Measurements from ENCODE around the gene PRCC.

The PRCC gene

GRCh38 chr1:156814571-156815260, 47.4 kb downstream of the PRCC start:
- Histone ChIP-seq H3K36me3 (ENCODE audit: control insufficient read depth, insufficient read depth, low read length) (no peaks in the 10 kb centered on the region), H3K9ac (ENCODE audit: low read depth, low read length) (peak overlapping the region; percentile 8), H3K9me3 (ENCODE audit: control insufficient read depth, insufficient read depth, low read length) (no peaks in the 10 kb centered on the region), H3K4me1 (ENCODE audit: control insufficient read depth, insufficient read depth, low read length) (peaks cover 7% of the 10 kb centered on the region), H3K4me3 (ENCODE audit: low read depth, low read length) (peak overlapping the region; percentile 62), H3K27me3 (ENCODE audit: control insufficient read depth, insufficient read depth, low read length) (peaks cover 55% of the 10 kb centered on the region)

GRCh38 chr1:156815307-156815826, 48.0 kb downstream of the PRCC start:
- H3K36me3 ChIP-seq (ENCODE audit: control insufficient read depth, insufficient read depth, low read length): no peaks in the 10 kb centered on the region
- peaks cover 55% of the 10 kb centered on the region for H3K27me3 ChIP-seq (ENCODE audit: control insufficient read depth, insufficient read depth, low read length)
- peaks cover 7% of the 10 kb centered on the region for H3K4me1 ChIP-seq (ENCODE audit: control insufficient read depth, insufficient read depth, low read length)
- H3K9me3 ChIP-seq (ENCODE audit: control insufficient read depth, insufficient read depth, low read length): no peaks in the 10 kb centered on the region
- H3K9ac ChIP-seq (ENCODE audit: low read depth, low read length): no peak overlapping the region
- no peak overlapping the region for H3K4me3 ChIP-seq (ENCODE audit: low read depth, low read length)

DNA sequence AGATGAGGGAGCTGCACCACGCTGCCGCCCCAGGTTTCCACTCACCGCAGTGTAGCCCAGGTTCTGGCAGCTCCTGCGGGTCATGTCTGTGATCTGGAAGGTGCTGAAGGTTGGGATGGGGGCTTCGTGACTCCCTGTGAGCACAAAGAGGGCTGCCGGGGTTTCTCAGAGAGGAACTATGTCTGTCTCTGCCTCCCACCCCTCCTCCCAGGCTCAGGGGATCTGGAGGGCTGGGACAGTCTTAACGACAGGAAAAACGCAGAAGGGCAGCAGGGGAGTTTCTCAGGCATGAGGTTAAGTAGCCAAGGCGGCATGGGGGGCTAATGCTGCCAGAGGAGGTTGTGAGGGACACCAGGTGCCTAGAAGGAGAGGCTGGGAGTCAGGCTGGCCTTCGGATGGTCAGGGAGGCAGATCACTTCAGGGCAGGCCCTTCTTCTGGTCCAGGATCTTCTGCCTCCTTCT, 48.7 kb downstream of the PRCC start:
- H3K4me1 ChIP-seq (ENCODE audit: control insufficient read depth, insufficient read depth, low read length): peaks cover 7% of the 10 kb centered on the region
- peaks cover 55% of the 10 kb centered on the region for H3K27me3 ChIP-seq (ENCODE audit: control insufficient read depth, insufficient read depth, low read length)
- H3K9ac ChIP-seq (ENCODE audit: low read depth, low read length): no peak overlapping the region
- H3K9me3 ChIP-seq (ENCODE audit: control insufficient read depth, insufficient read depth, low read length): no peaks in the 10 kb centered on the region
- no peak overlapping the region for H3K4me3 ChIP-seq (ENCODE audit: low read depth, low read length)
- H3K36me3 ChIP-seq (ENCODE audit: control insufficient read depth, insufficient read depth, low read length): no peaks in the 10 kb centered on the region

DNA sequence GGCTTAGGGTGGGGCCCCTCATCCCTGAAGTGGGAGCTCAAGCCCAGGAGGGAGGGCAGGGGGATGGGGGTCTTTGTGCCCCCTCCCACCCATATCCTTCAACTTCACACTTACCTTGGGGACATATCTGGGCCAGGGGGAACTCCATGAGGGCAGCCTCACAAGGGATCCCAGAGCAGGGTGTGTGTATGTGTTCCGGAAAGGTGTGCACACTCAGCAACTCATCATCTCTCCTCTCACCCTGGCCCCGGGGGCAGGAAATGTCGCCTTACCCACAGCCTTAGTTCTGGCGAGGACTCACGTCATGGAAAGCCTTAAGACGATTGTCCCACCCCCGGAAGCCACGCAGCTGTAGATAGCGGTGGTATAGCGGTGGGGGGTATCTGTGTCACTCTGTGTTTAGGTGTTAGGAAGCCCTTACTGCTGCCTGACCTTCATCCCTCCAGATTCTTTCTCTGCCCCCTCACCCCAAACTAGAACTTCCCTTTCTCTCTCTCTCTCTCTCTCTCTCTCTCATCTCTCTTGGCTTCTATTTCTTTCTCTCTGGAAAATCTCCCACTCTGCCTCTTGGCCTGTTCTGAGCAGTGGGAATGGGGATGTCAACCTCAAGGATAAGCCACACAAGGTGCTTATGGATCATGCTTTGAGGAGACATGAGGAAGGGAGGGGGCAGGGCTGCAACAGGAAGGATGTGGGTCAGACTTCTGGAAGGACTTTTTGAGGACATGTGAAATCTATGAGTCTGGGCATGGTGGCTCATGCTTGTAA, 49.4 kb downstream of the PRCC start, which contains the start of gene SH2D2A:
SH2D2A (minus strand) TSS at position 288 of the 768 bp plus-strand sequence; CDS start at position 148, 140 bp downstream.
- H3K36me3 ChIP-seq (ENCODE audit: control insufficient read depth, insufficient read depth, low read length): no peaks in the 10 kb centered on the region
- H3K9ac ChIP-seq (ENCODE audit: low read depth, low read length): no peak within 1 kb of the TSS
- no peak within 1 kb of the TSS for H3K4me3 ChIP-seq (ENCODE audit: low read depth, low read length)
- no peaks in the 10 kb centered on the region for H3K9me3 ChIP-seq (ENCODE audit: control insufficient read depth, insufficient read depth, low read length)
- H3K4me1 ChIP-seq (ENCODE audit: control insufficient read depth, insufficient read depth, low read length): peaks cover 7% of the 10 kb centered on the region
- H3K27me3 ChIP-seq (ENCODE audit: control insufficient read depth, insufficient read depth, low read length): peaks cover 52% of the 10 kb centered on the region

DNA sequence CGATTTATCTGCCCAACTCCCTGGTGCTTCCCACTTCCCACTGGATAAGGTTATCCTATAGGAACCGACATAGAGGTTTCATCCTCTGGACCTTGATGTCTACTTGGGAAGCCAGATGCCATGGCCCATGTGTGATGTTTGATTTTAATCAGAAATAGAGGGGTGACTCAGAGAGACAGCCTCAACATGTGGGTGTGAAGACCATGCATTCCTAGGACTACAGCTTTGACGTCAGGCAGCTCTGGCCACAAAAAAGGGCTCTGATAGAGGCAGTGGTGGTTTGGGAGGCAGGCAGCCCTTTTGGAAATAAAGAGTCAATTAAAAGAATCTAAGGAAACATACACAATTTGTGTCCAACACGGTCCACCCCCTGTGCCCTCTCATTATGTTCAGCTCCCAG, 54.5 kb downstream of the PRCC start:
- H3K9me3 ChIP-seq (ENCODE audit: control insufficient read depth, insufficient read depth, low read length): no peaks in the 10 kb centered on the region
- H3K27me3 ChIP-seq (ENCODE audit: control insufficient read depth, insufficient read depth, low read length): peaks cover 11% of the 10 kb centered on the region
- H3K4me1 ChIP-seq (ENCODE audit: control insufficient read depth, insufficient read depth, low read length): no peaks in the 10 kb centered on the region
- no peaks in the 10 kb centered on the region for H3K36me3 ChIP-seq (ENCODE audit: control insufficient read depth, insufficient read depth, low read length)
- H3K4me3 ChIP-seq (ENCODE audit: low read depth, low read length): no peak overlapping the region
- H3K9ac ChIP-seq (ENCODE audit: low read depth, low read length): no peak overlapping the region

DNA sequence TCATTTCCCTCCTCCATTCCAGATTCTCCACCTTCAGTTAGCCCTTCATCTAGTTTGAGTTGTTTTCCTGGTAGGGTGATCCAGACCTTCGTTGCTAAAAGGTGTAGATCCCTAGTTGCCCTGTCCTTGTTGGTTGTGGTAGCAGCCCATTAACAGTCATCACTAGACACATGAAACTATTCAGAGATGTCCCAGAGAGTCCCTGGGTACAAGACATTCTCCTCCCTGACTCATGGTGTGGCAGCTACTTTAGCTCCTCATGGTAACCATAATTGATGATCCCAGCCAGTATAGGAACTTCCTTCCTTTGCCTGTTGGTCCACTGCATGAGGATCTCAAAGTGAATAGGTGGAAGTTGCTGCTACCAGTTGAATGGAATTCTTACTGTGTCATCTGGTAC, 55.3 kb downstream of the PRCC start:
- Histone ChIP-seq H3K36me3 (ENCODE audit: control insufficient read depth, insufficient read depth, low read length) (no peaks in the 10 kb centered on the region), H3K4me1 (ENCODE audit: control insufficient read depth, insufficient read depth, low read length) (no peaks in the 10 kb centered on the region), H3K27me3 (ENCODE audit: control insufficient read depth, insufficient read depth, low read length) (peaks cover 11% of the 10 kb centered on the region), H3K4me3 (ENCODE audit: low read depth, low read length) (no peak overlapping the region), H3K9ac (ENCODE audit: low read depth, low read length) (no peak overlapping the region), H3K9me3 (ENCODE audit: control insufficient read depth, insufficient read depth, low read length) (no peaks in the 10 kb centered on the region)

GRCh38 chr1:156823210-156823790, 56.0 kb downstream of the PRCC start:
- no peak overlapping the region for H3K4me3 ChIP-seq (ENCODE audit: low read depth, low read length)
- no peak overlapping the region for H3K9ac ChIP-seq (ENCODE audit: low read depth, low read length)
- no peaks in the 10 kb centered on the region for H3K9me3 ChIP-seq (ENCODE audit: control insufficient read depth, insufficient read depth, low read length)
- no peaks in the 10 kb centered on the region for H3K36me3 ChIP-seq (ENCODE audit: control insufficient read depth, insufficient read depth, low read length)
- no peaks in the 10 kb centered on the region for H3K4me1 ChIP-seq (ENCODE audit: control insufficient read depth, insufficient read depth, low read length)
- peaks cover 10% of the 10 kb centered on the region for H3K27me3 ChIP-seq (ENCODE audit: control insufficient read depth, insufficient read depth, low read length)

DNA sequence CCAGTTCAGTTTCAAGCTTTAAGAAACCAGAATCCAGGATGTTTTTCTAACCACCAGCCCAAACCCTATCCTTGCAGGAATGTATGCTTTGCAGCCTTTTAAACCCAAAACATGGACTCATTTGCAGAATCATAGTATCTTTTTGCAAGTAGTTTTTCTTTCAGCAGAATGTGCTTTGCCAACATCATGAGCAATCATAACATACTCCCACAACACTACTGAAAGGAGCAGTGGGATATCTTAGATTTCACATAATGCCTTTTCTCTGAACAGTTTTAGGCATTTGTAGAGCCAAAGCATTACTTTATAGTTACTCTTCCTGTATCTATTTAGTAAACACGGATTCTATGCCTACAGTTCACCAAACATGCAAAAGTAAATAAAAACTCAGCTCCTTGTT, 59.3 kb downstream of the PRCC start:
- Histone ChIP-seq H3K27me3 (ENCODE audit: control insufficient read depth, insufficient read depth, low read length) (peaks cover 10% of the 10 kb centered on the region), H3K4me3 (ENCODE audit: low read depth, low read length) (no peak overlapping the region), H3K4me1 (ENCODE audit: control insufficient read depth, insufficient read depth, low read length) (no peaks in the 10 kb centered on the region), H3K9me3 (ENCODE audit: control insufficient read depth, insufficient read depth, low read length) (no peaks in the 10 kb centered on the region), H3K9ac (ENCODE audit: low read depth, low read length) (no peak overlapping the region), H3K36me3 (ENCODE audit: control insufficient read depth, insufficient read depth, low read length) (no peaks in the 10 kb centered on the region)

GRCh38 chr1:156828400-156829124, 61.2 kb downstream of the PRCC start:
- H3K27me3 ChIP-seq (ENCODE audit: control insufficient read depth, insufficient read depth, low read length): peaks cover 20% of the 10 kb centered on the region
- H3K9me3 ChIP-seq (ENCODE audit: control insufficient read depth, insufficient read depth, low read length): no peaks in the 10 kb centered on the region
- no peaks in the 10 kb centered on the region for H3K36me3 ChIP-seq (ENCODE audit: control insufficient read depth, insufficient read depth, low read length)
- H3K4me3 ChIP-seq (ENCODE audit: low read depth, low read length): no peak overlapping the region
- H3K4me1 ChIP-seq (ENCODE audit: control insufficient read depth, insufficient read depth, low read length): no peaks in the 10 kb centered on the region
- H3K9ac ChIP-seq (ENCODE audit: low read depth, low read length): no peak overlapping the region

DNA sequence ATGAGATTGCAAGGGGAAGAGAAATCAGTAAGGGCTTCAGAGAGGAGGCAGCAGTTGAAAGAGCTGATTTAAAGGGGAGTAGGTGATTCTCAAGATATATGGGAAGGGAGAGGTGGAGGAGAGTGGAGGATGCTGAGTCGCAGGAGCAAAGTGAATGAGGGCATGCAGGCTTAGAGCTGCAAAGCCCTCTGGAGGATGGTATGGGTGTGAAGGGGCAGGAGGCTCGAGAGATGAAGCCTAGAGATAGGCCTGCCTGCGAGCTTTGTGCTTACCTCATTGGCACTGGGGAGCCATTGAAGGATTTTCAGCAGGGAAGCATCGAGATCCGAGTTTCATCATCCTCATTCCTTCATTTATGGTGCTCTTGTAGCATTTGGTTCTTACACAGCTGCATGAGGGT, 65.1 kb downstream of the PRCC start:
- Histone ChIP-seq H3K36me3 (ENCODE audit: control insufficient read depth, insufficient read depth, low read length) (no peaks in the 10 kb centered on the region), H3K9ac (ENCODE audit: low read depth, low read length) (no peak overlapping the region), H3K9me3 (ENCODE audit: control insufficient read depth, insufficient read depth, low read length) (no peaks in the 10 kb centered on the region), H3K4me1 (ENCODE audit: control insufficient read depth, insufficient read depth, low read length) (no peaks in the 10 kb centered on the region), H3K27me3 (ENCODE audit: control insufficient read depth, insufficient read depth, low read length) (peaks cover 37% of the 10 kb centered on the region), H3K4me3 (ENCODE audit: low read depth, low read length) (no peak overlapping the region)

DNA sequence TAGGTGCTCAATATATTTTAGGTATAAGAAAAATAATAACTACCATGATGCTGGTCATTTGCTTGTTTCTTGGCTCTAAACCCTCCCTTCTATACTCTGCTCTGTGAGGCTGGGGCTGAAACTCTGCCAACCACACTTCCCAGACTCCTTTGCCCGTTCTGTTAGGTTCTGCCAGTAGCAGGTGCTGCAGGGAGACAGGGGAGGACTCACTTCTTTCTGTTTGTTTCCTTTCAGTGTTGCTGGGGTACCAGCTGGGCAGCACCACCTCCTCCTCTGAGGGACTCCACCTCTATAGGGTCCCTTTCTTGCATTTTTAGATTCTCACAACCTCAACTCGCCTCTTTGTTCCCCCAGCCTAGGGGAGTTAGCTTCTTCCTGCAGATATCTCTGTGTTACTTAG, 66.3 kb downstream of the PRCC start:
- Histone ChIP-seq H3K9ac (ENCODE audit: low read depth, low read length) (no peak overlapping the region), H3K27me3 (ENCODE audit: control insufficient read depth, insufficient read depth, low read length) (peaks cover 45% of the 10 kb centered on the region)

More for the DNA sequence above, 66.3 kb downstream of the PRCC start:
- H3K36me3 ChIP-seq (ENCODE audit: control insufficient read depth, insufficient read depth, low read length): no peaks in the 10 kb centered on the region
- no peaks in the 10 kb centered on the region for H3K4me1 ChIP-seq (ENCODE audit: control insufficient read depth, insufficient read depth, low read length)
- H3K9me3 ChIP-seq (ENCODE audit: control insufficient read depth, insufficient read depth, low read length): no peaks in the 10 kb centered on the region
- H3K4me3 ChIP-seq (ENCODE audit: low read depth, low read length): no peak overlapping the region

Data from iPS-15b (cell line).